GM18519 (cell line): Measurements from ENCODE around the gene NDUFB11.
"Not testable (repeated sequence)": the region's sequence is repeated elsewhere in the genome, so short reads cannot be mapped to it uniquely, and the experiment has no call there.

Experiments
- ATAC-seq: cut with Tn5 transposase; IDR thresholded peaks from one replicate; pipeline ENCODE4 v1.9.1; 2021; ENCODE audit warnings: mild to moderate bottlenecking, moderate library complexity; ENCODE audit not compliant: unreplicated experiment, low FRiP score

The NDUFB11 gene

GRCh38 chrX:47146936-47147859 is 2.7 kb upstream of the NDUFB11 start:
- ATAC-seq = no peak

GRCh38 chrX:47146121-47146935 is 1.8 kb upstream of the NDUFB11 start:
- no peak for ATAC-seq

- no peak for ATAC-seq
Measured at GRCh38 chrX:47145395-47146120, 1.1 kb upstream of the NDUFB11 start.

GRCh38 chrX:47143894-47144625 is 442 bp downstream of the NDUFB11 start:
- ATAC-seq = peak; percentile 6

- no peak for ATAC-seq
Measured at GRCh38 chrX:47138171-47138570, 6.3 kb downstream of the NDUFB11 start.

- not testable (repeated sequence) for ATAC-seq
Measured at GRCh38 chrX:47135650-47136049, 8.9 kb downstream of the NDUFB11 start.

GRCh38 chrX:47133493-47133892 is 11.0 kb downstream of the NDUFB11 start:
- ATAC-seq = no peak

- ATAC-seq = no peak
Measured at GRCh38 chrX:47129899-47130358, 14.6 kb downstream of the NDUFB11 start.

- ATAC-seq = peak; percentile 89
Measured at GRCh38 chrX:47129157-47129898, 15.2 kb downstream of the NDUFB11 start.

GRCh38 chrX:47124466-47124865 is 20.0 kb downstream of the NDUFB11 start:
- ATAC-seq = not testable (repeated sequence)

GRCh38 chrX:47116551-47117110 is 27.9 kb downstream of the NDUFB11 start:
- not testable (repeated sequence) for ATAC-seq

GRCh38 chrX:47112316-47112954 is 32.1 kb downstream of the NDUFB11 start:
- no peak for ATAC-seq

- ATAC-seq = not testable (repeated sequence)
Measured at GRCh38 chrX:47110936-47111615, 33.4 kb downstream of the NDUFB11 start.

GRCh38 chrX:47101206-47101605 is 43.3 kb downstream of the NDUFB11 start:
- no peak for ATAC-seq

- ATAC-seq = no peak
Measured at GRCh38 chrX:47098338-47099094, 46.0 kb downstream of the NDUFB11 start.

- no peak for ATAC-seq
Measured at GRCh38 chrX:47097018-47097417, 47.5 kb downstream of the NDUFB11 start.

- no peak for ATAC-seq
Measured at GRCh38 chrX:47093860-47094259, 50.6 kb downstream of the NDUFB11 start.
